HG03442 (cell line): ENCODE data around the gene DPYSL5.

Experiments
- ATAC-seq: cut with Tn5 transposase; IDR thresholded peaks from one replicate; pipeline ENCODE4 v1.9.1; 2021; ENCODE audit warnings: mild to moderate bottlenecking, moderate library complexity; ENCODE audit not compliant: unreplicated experiment

The DPYSL5 gene

GRCh38 chr2:26845021-26845420, 2.9 kb upstream of the DPYSL5 start:
- no peak for ATAC-seq

GRCh38 chr2:26846334-26847306, 1.3 kb upstream of the DPYSL5 start:
- ATAC-seq: no peak

- ATAC-seq: no peak
Measured at GRCh38 chr2:26847307-26847654, 651 bp upstream of the DPYSL5 start.

- ATAC-seq: no peak
Measured at GRCh38 chr2:26848336-26849055, 564 bp downstream of the DPYSL5 start.

GRCh38 chr2:26849056-26849999, 1.4 kb downstream of the DPYSL5 start:
- ATAC-seq: no peak

GRCh38 chr2:26850000-26850431, 2.1 kb downstream of the DPYSL5 start:
- ATAC-seq: no peak

GRCh38 chr2:26850505-26850904, 2.6 kb downstream of the DPYSL5 start:
- ATAC-seq: no peak

GRCh38 chr2:26852405-26853306, 4.7 kb downstream of the DPYSL5 start:
- no peak for ATAC-seq

GRCh38 chr2:26853751-26854150, 5.8 kb downstream of the DPYSL5 start:
- ATAC-seq: no peak

GRCh38 chr2:26854283-26854827, 6.4 kb downstream of the DPYSL5 start:
- no peak for ATAC-seq

- no peak for ATAC-seq
Measured at GRCh38 chr2:26855466-26855865, 7.5 kb downstream of the DPYSL5 start.

- ATAC-seq: no peak
Measured at GRCh38 chr2:26859622-26860021, 11.7 kb downstream of the DPYSL5 start.

GRCh38 chr2:26860211-26860850, 12.4 kb downstream of the DPYSL5 start:
- no peak for ATAC-seq

- ATAC-seq: no peak
Measured at GRCh38 chr2:26861610-26862224, 13.8 kb downstream of the DPYSL5 start.

- no peak for ATAC-seq
Measured at GRCh38 chr2:26864226-26864625, 16.3 kb downstream of the DPYSL5 start.

- no peak for ATAC-seq
Measured at GRCh38 chr2:26864646-26865045, 16.7 kb downstream of the DPYSL5 start.

- ATAC-seq: no peak
Measured at GRCh38 chr2:26870585-26871095, 22.7 kb downstream of the DPYSL5 start.

- no peak for ATAC-seq
Measured at GRCh38 chr2:26873286-26873983, 25.5 kb downstream of the DPYSL5 start.
